HUES6 (cell line): Measurements from ENCODE around the gene HS3ST2.
A peak's percentile ranks its signal among the peaks of the same experiment; 100 is the strongest.
"Not testable (repeated sequence)": the region's sequence is repeated elsewhere in the genome, so short reads cannot be mapped to it uniquely, and the experiment has no call there.

Source experiments
- H3K27ac ChIP-seq: 2 replicates; pipeline ENCODE4 v1.7.0; 2013; ENCODE audit warnings: low read depth, mild to moderate bottlenecking, low read length, inconsistent platforms
- H3K27me3 ChIP-seq: 2 replicates; pipeline ENCODE4 v1.6.1; 2013; ENCODE audit warnings: low read length; ENCODE audit not compliant: control insufficient read depth, insufficient read depth
- H3K36me3 ChIP-seq: 2 replicates; pipeline ENCODE4 v1.6.1; 2013; ENCODE audit warnings: low read length; ENCODE audit not compliant: control insufficient read depth, insufficient read depth
- H3K4me1 ChIP-seq: 2 replicates; pipeline ENCODE4 v1.6.1; 2013; ENCODE audit warnings: low read length; ENCODE audit not compliant: control insufficient read depth, insufficient read depth
- H3K4me3 ChIP-seq: 2 replicates; pipeline ENCODE4 v1.5.1; 2013; ENCODE audit warnings: low read depth, low read length
- H3K9ac ChIP-seq: one replicate; pipeline ENCODE4 v1.6.1; 2013; ENCODE audit warnings: mild to moderate bottlenecking, low read length
- H3K9me3 ChIP-seq: 2 replicates; pipeline ENCODE4 v1.6.1; 2013; ENCODE audit warnings: low read depth, low read length; ENCODE audit not compliant: control insufficient read depth, insufficient read depth

HS3ST2 gene

GRCh38 chr16:22814711-22815105 is 746 bp downstream of the HS3ST2 start:
- Histone ChIP-seq H3K27me3 (peaks cover 76% of the 10 kb centered on the region), H3K9ac (no peak overlapping the region), H3K27ac (no peak overlapping the region), H3K4me3 (peak overlapping the region; percentile 51), H3K9me3 (no peaks in the 10 kb centered on the region), H3K4me1 (no peaks in the 10 kb centered on the region), H3K36me3 (no peaks in the 10 kb centered on the region)

GRCh38 chr16:22815863-22816262 is 1.9 kb downstream of the HS3ST2 start:
- no peak overlapping the region for H3K4me3 ChIP-seq
- no peak overlapping the region for H3K9ac ChIP-seq
- no peaks in the 10 kb centered on the region for H3K9me3 ChIP-seq
- no peaks in the 10 kb centered on the region for H3K4me1 ChIP-seq
- H3K27me3 ChIP-seq = peaks cover 83% of the 10 kb centered on the region
- no peak overlapping the region for H3K27ac ChIP-seq
- H3K36me3 ChIP-seq = no peaks in the 10 kb centered on the region

GRCh38 chr16:22816475-22816874 is 2.5 kb downstream of the HS3ST2 start:
- no peak overlapping the region for H3K4me3 ChIP-seq
- no peaks in the 10 kb centered on the region for H3K36me3 ChIP-seq
- H3K4me1 ChIP-seq = no peaks in the 10 kb centered on the region
- no peaks in the 10 kb centered on the region for H3K9me3 ChIP-seq
- no peak overlapping the region for H3K27ac ChIP-seq
- H3K9ac ChIP-seq = no peak overlapping the region
- H3K27me3 ChIP-seq = peaks cover 86% of the 10 kb centered on the region

- H3K27me3 ChIP-seq = peaks cover 64% of the 10 kb centered on the region
- H3K9me3 ChIP-seq, H3K4me3 ChIP-seq, H3K27ac ChIP-seq, H3K9ac ChIP-seq, H3K4me1 ChIP-seq, H3K36me3 ChIP-seq: not testable (repeated sequence)
These were observed 4.8 kb downstream of the HS3ST2 start for GRCh38 chr16:22818736-22819135.

- Histone ChIP-seq H3K9ac (no peak overlapping the region), H3K4me3 (no peak overlapping the region), H3K27ac (no peak overlapping the region), H3K36me3 (no peaks in the 10 kb centered on the region), H3K9me3 (no peaks in the 10 kb centered on the region), H3K27me3 (no peaks in the 10 kb centered on the region), H3K4me1 (no peaks in the 10 kb centered on the region; the same call in 1 of the 2 replicates)
These were observed 24.7 kb downstream of the HS3ST2 start for GRCh38 chr16:22838681-22839080.

- not testable (repeated sequence) for H3K9ac ChIP-seq, H3K4me3 ChIP-seq, H3K27ac ChIP-seq, H3K36me3 ChIP-seq, H3K27me3 ChIP-seq, H3K9me3 ChIP-seq, H3K4me1 ChIP-seq
These were observed 28.1 kb downstream of the HS3ST2 start for GRCh38 chr16:22842031-22842430.

GRCh38 chr16:22843122-22843521 is 29.2 kb downstream of the HS3ST2 start:
- no peaks in the 10 kb centered on the region for H3K27me3 ChIP-seq
- H3K36me3 ChIP-seq = no peaks in the 10 kb centered on the region
- H3K9me3 ChIP-seq = no peaks in the 10 kb centered on the region
- no peak overlapping the region for H3K9ac ChIP-seq
- no peaks in the 10 kb centered on the region; the same call in 1 of the 2 replicates for H3K4me1 ChIP-seq
- no peak overlapping the region for H3K4me3 ChIP-seq
- no peak overlapping the region for H3K27ac ChIP-seq

- Histone ChIP-seq H3K27ac (no peak overlapping the region), H3K4me1 (peaks cover 5% of the 10 kb centered on the region; the same call in 1 of the 2 replicates), H3K27me3 (no peaks in the 10 kb centered on the region), H3K36me3 (no peaks in the 10 kb centered on the region), H3K4me3 (no peak overlapping the region), H3K9ac (no peak overlapping the region), H3K9me3 (no peaks in the 10 kb centered on the region)
These were observed 29.9 kb downstream of the HS3ST2 start for GRCh38 chr16:22843856-22844255.

GRCh38 chr16:22844416-22844815 is 30.5 kb downstream of the HS3ST2 start:
- Histone ChIP-seq H3K27me3 (no peaks in the 10 kb centered on the region), H3K27ac (no peak overlapping the region), H3K4me3 (no peak overlapping the region), H3K36me3 (no peaks in the 10 kb centered on the region), H3K9ac (no peak overlapping the region), H3K4me1 (peaks cover 5% of the 10 kb centered on the region; the same call in 1 of the 2 replicates), H3K9me3 (no peaks in the 10 kb centered on the region)

- Histone ChIP-seq H3K4me1 (peaks cover 5% of the 10 kb centered on the region; the same call in 1 of the 2 replicates), H3K27ac (no peak overlapping the region), H3K36me3 (no peaks in the 10 kb centered on the region), H3K9me3 (no peaks in the 10 kb centered on the region), H3K4me3 (no peak overlapping the region), H3K27me3 (no peaks in the 10 kb centered on the region), H3K9ac (no peak overlapping the region)
These were observed 33.1 kb downstream of the HS3ST2 start for GRCh38 chr16:22847100-22847499.

GRCh38 chr16:22847690-22848089 is 33.7 kb downstream of the HS3ST2 start:
- Histone ChIP-seq H3K9ac (no peak overlapping the region), H3K36me3 (no peaks in the 10 kb centered on the region), H3K9me3 (no peaks in the 10 kb centered on the region), H3K4me3 (no peak overlapping the region), H3K27me3 (no peaks in the 10 kb centered on the region), H3K4me1 (peaks cover 5% of the 10 kb centered on the region; the same call in 1 of the 2 replicates), H3K27ac (no peak overlapping the region)

- H3K4me1 ChIP-seq = peaks cover 5% of the 10 kb centered on the region; the same call in 1 of the 2 replicates
- no peaks in the 10 kb centered on the region for H3K9me3 ChIP-seq
- H3K36me3 ChIP-seq = no peaks in the 10 kb centered on the region
- no peak overlapping the region for H3K27ac ChIP-seq
- no peaks in the 10 kb centered on the region for H3K27me3 ChIP-seq
- no peak overlapping the region for H3K4me3 ChIP-seq
- H3K9ac ChIP-seq = no peak overlapping the region
These were observed 34.5 kb downstream of the HS3ST2 start for GRCh38 chr16:22848451-22848850.
